GM23338 (cell line): ENCODE data around the gene APLNR. TPM values are rescaled to one million over a fixed set of nuclear protein-coding genes. Genes with fewer than 3 reads are reported as not detected.
A peak's percentile ranks its signal among the peaks of the same experiment; 100 is the strongest.

Experiments
- ATAC-seq: fragments of 200-7000 bp; cut with Tn5 transposase; 3 replicates; pipeline ENCODE4 v1.9.1; 2020
- DNase-seq: peaks from one replicate; pipeline ENCODE4 v3.0.0-alpha.2; 2015; ENCODE audit warnings: low spot score
- H2AFZ ChIP-seq: fragments of 200-600 bp; sonication (generic); 2 replicates; pipeline ENCODE4 v1.8.0; 2016; ENCODE audit warnings: antibody characterized with exemption, mild to moderate bottlenecking, moderate library complexity
- H3F3A ChIP-seq: fragments of 200-600 bp; sonication (generic); replicated peaks from 2 replicates; pipeline ENCODE4 v1.8.0; 2017; ENCODE audit warnings: antibody characterized with exemption, mixed run types, low read depth
- H3K27ac ChIP-seq: fragments of 200-600 bp; sonication (generic); 2 replicates; pipeline ENCODE4 v1.6.1; 2016; ENCODE audit warnings: low read depth
- H3K27me3 ChIP-seq: fragments of 200-600 bp; sonication (generic); 2 replicates; pipeline ENCODE4 v1.8.0; 2016; ENCODE audit warnings: mild to moderate bottlenecking, mixed run types, moderate library complexity; ENCODE audit not compliant: insufficient read depth
- H3K36me3 ChIP-seq: fragments of 200-600 bp; sonication (generic); 2 replicates; pipeline ENCODE4 v1.8.0; 2016; ENCODE audit warnings: mild to moderate bottlenecking; ENCODE audit not compliant: insufficient read depth
- H3K4me1 ChIP-seq: fragments of 200-600 bp; sonication (generic); 2 replicates; pipeline ENCODE4 v1.8.0; 2016; ENCODE audit warnings: mild to moderate bottlenecking, moderate library complexity; ENCODE audit not compliant: insufficient read depth
- H3K4me2 ChIP-seq: fragments of 200-600 bp; sonication (generic); 2 replicates; pipeline ENCODE4 v1.7.1; 2017; ENCODE audit warnings: mixed run types
- H3K4me3 ChIP-seq: fragments of 200-600 bp; sonication (generic); 2 replicates; pipeline ENCODE4 v1.6.1; 2016; ENCODE audit warnings: mixed run types
- H3K79me2 ChIP-seq: fragments of 200-600 bp; sonication (generic); replicated peaks from 2 replicates; pipeline ENCODE4 v1.8.0; 2017; ENCODE audit warnings: mild to moderate bottlenecking; ENCODE audit not compliant: insufficient read depth
- H3K9me2 ChIP-seq: fragments of 200-600 bp; sonication (generic); 2 replicates; pipeline ENCODE4 v1.8.0; 2017; ENCODE audit not compliant: insufficient read depth
- H4K20me1 ChIP-seq: fragments of 200-600 bp; sonication (generic); replicated peaks from 2 replicates; pipeline ENCODE4 v1.8.0; 2017; ENCODE audit warnings: mild to moderate bottlenecking; ENCODE audit not compliant: insufficient read depth
- H3K27ac Mint-ChIP-seq: 2 replicates; pipeline ENCODE4 v1.8.0; 2020; ENCODE audit warnings: inconsistent platforms, mild to moderate bottlenecking, moderate library complexity, mixed read lengths
- H3K27me3 Mint-ChIP-seq: 3 replicates; pipeline ENCODE4 v1.8.0; 2022; ENCODE audit warnings: low read depth, mild to moderate bottlenecking, moderate library complexity, mixed read lengths, inconsistent platforms; ENCODE audit not compliant: insufficient read depth, poor library complexity
- H3K36me3 Mint-ChIP-seq: 3 replicates; pipeline ENCODE4 v1.8.0; 2021; ENCODE audit warnings: low read depth, mild to moderate bottlenecking, inconsistent platforms, moderate library complexity, mixed read lengths
- H3K4me1 Mint-ChIP-seq: 3 replicates; pipeline ENCODE4 v1.8.0; 2020; ENCODE audit warnings: mild to moderate bottlenecking, inconsistent platforms, mixed read lengths
- H3K4me3 Mint-ChIP-seq: 3 replicates; pipeline ENCODE4 v1.8.0; 2021; ENCODE audit warnings: moderate library complexity, mild to moderate bottlenecking, inconsistent platforms, mixed read lengths
- H3K9me3 Mint-ChIP-seq: 3 replicates; pipeline ENCODE4 v1.8.0; 2020; ENCODE audit warnings: moderate library complexity, mild to moderate bottlenecking, inconsistent platforms, mixed read lengths
- CREB1 ChIP-seq: fragments of 250-450 bp; sonication (Bioruptor Pico); IDR thresholded peaks from 2 replicates; pipeline ENCODE4 v1.5.0; 2020; ENCODE audit warnings: low read depth, mild to moderate bottlenecking, moderate library complexity
- CTCF ChIP-seq, 2 experiments: fragments of 200-600 bp in 1 of 2; sonication (generic) in 1 of 2; conservative IDR thresholded peaks; 2 replicates each; pipeline versions ENCODE4 v1.5.1 to v1.6.1; 2016 to 2017; ENCODE audit warnings: antibody characterized with exemption in 2 of 2, low read depth in 2 of 2, mild to moderate bottlenecking in 2 of 2, moderate library complexity in 1 of 2
- ETS1 ChIP-seq: IDR thresholded peaks from 2 replicates; pipeline ENCODE4 v1.6.1; 2016; ENCODE audit warnings: antibody characterized with exemption
- EZH2 ChIP-seq: fragments of 200-600 bp; sonication (generic); IDR thresholded peaks from one replicate; pipeline ENCODE4 v1.8.0; 2017; ENCODE audit warnings: antibody characterized with exemption, mild to moderate bottlenecking, low read depth; ENCODE audit not compliant: unreplicated experiment
- EZH2phosphoT487 ChIP-seq: fragments of 200-600 bp; sonication (generic); IDR thresholded peaks from one replicate; pipeline ENCODE4 v1.8.1; 2018; ENCODE audit warnings: antibody characterized with exemption; ENCODE audit not compliant: unreplicated experiment
- JUNB ChIP-seq: IDR thresholded peaks from one replicate; pipeline ENCODE4 v1.6.1; 2016; ENCODE audit warnings: antibody characterized with exemption; ENCODE audit not compliant: unreplicated experiment
- NANOG ChIP-seq: IDR thresholded peaks from 2 replicates; pipeline ENCODE4 v1.6.1; 2016; ENCODE audit warnings: antibody characterized with exemption, borderline replicate concordance
- POLR2AphosphoS5 ChIP-seq: IDR thresholded peaks from 2 replicates; pipeline ENCODE4 v1.6.1; 2016; ENCODE audit warnings: antibody characterized with exemption, low read depth
- REST ChIP-seq: IDR thresholded peaks from one replicate; pipeline ENCODE4 v1.6.1; 2018; ENCODE audit warnings: antibody characterized with exemption; ENCODE audit not compliant: unreplicated experiment
- STAT1 ChIP-seq: IDR thresholded peaks from one replicate; pipeline ENCODE4 v1.6.1; 2016; ENCODE audit warnings: antibody characterized with exemption; ENCODE audit not compliant: unreplicated experiment
- ZNF114 ChIP-seq: fragments of 250-450 bp; sonication (Bioruptor Pico); IDR thresholded peaks from 2 replicates; pipeline ENCODE4 v1.5.0; 2020; ENCODE audit warnings: mild to moderate bottlenecking, moderate library complexity
- ZNF331 ChIP-seq: fragments of 250-450 bp; sonication (Bioruptor Pico); IDR thresholded peaks from 2 replicates; pipeline ENCODE4 v1.5.0; 2020; ENCODE audit warnings: low read depth, mild to moderate bottlenecking, moderate library complexity
- ZNF462 ChIP-seq: fragments of 250-450 bp; sonication (Bioruptor Pico); IDR thresholded peaks from 2 replicates; pipeline ENCODE4 v1.5.0; 2020; ENCODE audit warnings: mild to moderate bottlenecking, moderate library complexity
- polyA plus RNA-seq: library from polyadenylated mRNA; unstranded; fragments of >200 nt; fragmentation: Nextera tagmentation; extraction: Ambion mirVana; gene quantifications from 2 replicates; pipeline ENCODE4 v1.2.1, GENCODE V29; 2016
- total RNA-seq: library from RNA; depleted of rRNA; stranded (reverse); fragments of >200 nt; shearing (Covaris generic); gene quantifications from 2 replicates; pipeline ENCODE4 v1.2.3, GENCODE V29; 2014

Gene APLNR
- total and polyA plus RNA-seq, 2 experiments from 2014 or later, result 0.10 TPM; not detected in 1

GRCh38 chr11:57276971-57277675 is 40.1 kb upstream of the APLNR start:
- Histone ChIP-seq H3K79me2 (no peaks in the 10 kb centered on the region), H3K4me3 (no peak overlapping the region), H3K4me1 (peaks cover 22% of the 10 kb centered on the region), H4K20me1 (no peaks in the 10 kb centered on the region), H3K9me2 (peaks cover 10% of the 10 kb centered on the region), H3K27ac (no peak overlapping the region), H3K36me3 (peaks cover 5% of the 10 kb centered on the region; the same call in 1 of the 2 replicates), H3K4me2 (no peak overlapping the region), H3F3A (no peaks in the 10 kb centered on the region), H3K27me3 (0 out of 2 replicates have a peak, but pooled peaks cover 4% of the 10 kb centered on the region), H2AFZ (peak overlapping the region; percentile 24; the same call in 1 of the 2 replicates)
- H3K27ac Mint-ChIP-seq, result no peak overlapping the region
- H3K27me3 Mint-ChIP-seq, result peaks cover 6% of the 10 kb centered on the region
- ATAC-seq, result no peak
- H3K4me3 Mint-ChIP-seq, result no peak overlapping the region
- H3K4me1 Mint-ChIP-seq, result peaks cover 24% of the 10 kb centered on the region
- DNase-seq, result no peak
- H3K9me3 Mint-ChIP-seq, result peaks cover 30% of the 10 kb centered on the region
- peaks cover 19% of the 10 kb centered on the region for H3K36me3 Mint-ChIP-seq
- TF ChIP-seq REST (no peak), ZNF462 (no peak), STAT1 (no peak), ZNF114 (CRISPR knock-in tag) (no peak), CREB1 (no peak), ZNF331 (CRISPR knock-in tag) (no peak), JUNB (no peak), CTCF (conservative IDR thresholded peaks at IDR 0.05; ENCODE audit: low read depth in 2 of 2) (no peak), EZH2 (no peak), EZH2phosphoT487 (no peak), NANOG (no peak), ETS1 (no peak), POLR2AphosphoS5 (no peak)
